H1 (cell line): ENCODE data around the gene OR51V1.

Experiments
- ATF2 ChIP-seq: IDR thresholded peaks from 2 replicates; pipeline ENCODE4 v1.6.1; 2012; ENCODE audit warnings: low read length, inconsistent platforms
- CTCF ChIP-seq, 3 experiments: IDR thresholded peaks; 1 replicate in 2 of 3; 2 replicates in 1 of 3; pipeline versions ENCODE4 v1.5.1 to v1.6.1; 2011; ENCODE audit warnings: low read length in 3 of 3, mild to moderate bottlenecking in 3 of 3, inconsistent platforms in 2 of 3, low read depth in 1 of 3, moderate library complexity in 1 of 3; ENCODE audit not compliant: insufficient read depth in 1 of 3; ENCODE audit errors: control extremely low read depth in 1 of 3
- EP300 ChIP-seq, 2 experiments: IDR thresholded peaks; 1 replicate in 1 of 2; 2 replicates in 1 of 2; pipeline ENCODE4 v1.6.1; 2011 to 2012; ENCODE audit warnings: low read depth in 2 of 2, low read length in 2 of 2, mild to moderate bottlenecking in 2 of 2, borderline replicate concordance in 1 of 2, inconsistent platforms in 1 of 2, moderate library complexity in 1 of 2
- HDAC2 ChIP-seq, 2 experiments: fragments of 300-600 bp in 1 of 2; sonication (generic) in 1 of 2; IDR thresholded peaks; 2 replicates each; pipeline ENCODE4 v1.6.1; 2011 to 2012; ENCODE audit warnings: low read depth in 2 of 2, low read length in 2 of 2, mild to moderate bottlenecking in 2 of 2, moderate library complexity in 2 of 2, borderline replicate concordance in 1 of 2, inconsistent platforms in 1 of 2
- KDM5A ChIP-seq: fragments of 200-600 bp; IDR thresholded peaks from 2 replicates; pipeline ENCODE4 v1.7.1; 2012; ENCODE audit warnings: mild to moderate bottlenecking, low read length, inconsistent platforms, mixed read lengths
- POLR2A ChIP-seq, 2 experiments: IDR thresholded peaks; 1 replicate in 1 of 2; 2 replicates in 1 of 2; pipeline ENCODE4 v1.6.1; 2011; ENCODE audit warnings: low read depth in 2 of 2, low read length in 2 of 2, mild to moderate bottlenecking in 2 of 2; ENCODE audit errors: control extremely low read depth in 1 of 2
- POLR2AphosphoS5 ChIP-seq: IDR thresholded peaks from 2 replicates; pipeline ENCODE4 v1.6.1; 2011; ENCODE audit warnings: low read depth, low read length
- SIN3A ChIP-seq, 2 experiments: IDR thresholded peaks in 1 of 2; conservative IDR thresholded peaks in 1 of 2; 2 replicates each; pipeline ENCODE4 v1.6.1; 2011 to 2012; ENCODE audit warnings: low read length in 2 of 2, improper control_type of control experiment in 1 of 2, low read depth in 1 of 2, mild to moderate bottlenecking in 1 of 2
- SP1 ChIP-seq: IDR thresholded peaks from 2 replicates; pipeline ENCODE4 v1.6.1; 2011; ENCODE audit warnings: low read depth, low read length
- SP4 ChIP-seq: IDR thresholded peaks from 2 replicates; pipeline ENCODE4 v1.6.1; 2012; ENCODE audit warnings: low read length, inconsistent platforms
- TAF1 ChIP-seq: IDR thresholded peaks from 2 replicates; pipeline ENCODE4 v1.6.1; 2011; ENCODE audit warnings: mild to moderate bottlenecking, low read depth, low read length
- TEAD4 ChIP-seq: IDR thresholded peaks from 2 replicates; pipeline ENCODE4 v1.6.1; 2012; ENCODE audit warnings: low read depth, low read length, inconsistent platforms, mixed read lengths
- USF2 ChIP-seq: IDR thresholded peaks from 2 replicates; pipeline ENCODE4 v1.6.1; 2011; ENCODE audit warnings: low read length, improper control_type of control experiment

GRCh38 chr11:5200582-5200981 is at the start of gene OR51V1:
- no peak for TF ChIP-seq POLR2A (IDR thresholded peaks at IDR 0.05; ENCODE audit: control extremely low read depth in 1 of 2, low read depth in 2 of 2, low read length in 2 of 2)
- no peak for TF ChIP-seq SP1
- TF ChIP-seq SIN3A (conservative IDR thresholded peaks at IDR 0.05 in 1 of 2, IDR thresholded peaks at IDR 0.05 in 1 of 2; ENCODE audit: low read depth in 1 of 2, low read length in 2 of 2), result no peak
- TF ChIP-seq KDM5A, result no peak
- no peak for TF ChIP-seq POLR2AphosphoS5
- no peak for TF ChIP-seq CTCF (IDR thresholded peaks at IDR 0.05; ENCODE audit: control extremely low read depth in 1 of 3, insufficient read depth in 1 of 3, low read depth in 1 of 3, low read length in 3 of 3)
- TF ChIP-seq USF2, result no peak
- TF ChIP-seq EP300 (IDR thresholded peaks at IDR 0.05; ENCODE audit: borderline replicate concordance in 1 of 2, low read depth in 2 of 2, low read length in 2 of 2), result no peak
- no peak for TF ChIP-seq TEAD4
- TF ChIP-seq HDAC2 (IDR thresholded peaks at IDR 0.05; ENCODE audit: borderline replicate concordance in 1 of 2, low read depth in 2 of 2, low read length in 2 of 2), result no peak
- no peak for TF ChIP-seq TAF1
- no peak for TF ChIP-seq ATF2
- no peak for TF ChIP-seq SP4
